ENCODE results near the gene HEG1. TPM values are rescaled to one million over a fixed set of nuclear protein-coding genes. Genes with fewer than 3 reads are reported as not detected.

HEG1 gene
- total RNA-seq, 2 donors from 2014 or later, result 20.5 to 30.6 TPM

DNA sequence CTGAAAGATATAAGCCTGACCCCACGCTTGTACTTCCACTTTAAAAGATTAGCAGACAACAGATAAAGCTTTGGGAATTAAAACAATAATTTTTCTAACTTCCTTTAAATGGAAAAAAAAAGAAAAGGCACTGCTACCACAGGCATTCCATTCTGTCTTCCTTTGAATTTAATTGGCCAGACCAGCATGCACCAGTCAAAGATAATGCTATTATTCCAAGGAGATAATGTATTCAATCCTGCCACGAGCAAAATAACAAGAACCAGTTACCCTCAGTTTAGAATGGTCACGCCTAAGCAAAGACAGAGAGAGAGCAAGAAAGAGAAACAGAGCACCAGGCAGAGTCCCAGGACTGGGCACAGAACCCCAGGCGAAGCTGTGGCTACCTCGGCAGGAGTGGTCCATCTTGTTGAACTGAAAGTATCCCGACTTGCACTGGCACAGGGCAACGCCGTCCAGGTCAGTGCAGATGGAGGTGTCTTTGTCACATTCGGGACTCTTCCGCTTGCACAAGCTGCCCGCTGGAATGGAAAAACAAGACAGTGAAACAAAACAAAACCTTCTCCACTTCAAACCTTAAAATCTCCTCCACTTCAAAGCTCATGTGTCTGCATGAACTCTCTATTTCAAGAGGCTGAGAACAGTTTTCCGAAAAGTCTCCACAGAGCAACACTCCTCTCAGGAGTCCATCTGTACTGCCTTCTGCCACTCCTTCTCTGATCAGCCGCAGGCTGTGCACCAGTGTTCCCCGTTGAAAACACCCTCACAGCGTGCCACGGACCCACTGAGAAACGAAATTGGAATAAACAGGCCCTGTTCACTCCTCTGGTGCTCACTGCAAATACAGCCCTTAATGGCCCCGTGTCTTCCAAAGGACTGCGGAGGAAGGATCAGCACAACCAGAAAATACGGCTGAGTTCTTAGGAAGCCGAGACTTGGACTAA lies 58.2 kb downstream of the HEG1 start:
- Mint-ChIP-seq H3K4me1 (no peaks in the 10 kb centered on the region), H3K27ac (peak overlapping the region; percentile 21), H3K27me3 (no peaks in the 10 kb centered on the region), H3K36me3 (ENCODE audit: low read depth) (peaks cover 4% of the 10 kb centered on the region), H3K4me3 (no peak overlapping the region)
- DNase-seq, result no peak
- ATAC-seq, result no peak
- no peaks in the 10 kb centered on the region for H3K9me3 ChIP-seq (ENCODE audit: control insufficient read depth, low read length, poor library complexity, severe bottlenecking)

GRCh38 chr3:124995460-124995994 lies 60.3 kb downstream of the HEG1 start:
- H3K27ac Mint-ChIP-seq, result no peak overlapping the region
- peaks cover 4% of the 10 kb centered on the region for H3K36me3 Mint-ChIP-seq (ENCODE audit: low read depth)
- DNase-seq (peak in 1 of 3 donors; percentile 26), ATAC-seq (peak; percentile 82)
- H3K4me3 Mint-ChIP-seq, result no peak overlapping the region
- H3K4me1 Mint-ChIP-seq, result no peaks in the 10 kb centered on the region
- no peaks in the 10 kb centered on the region for H3K9me3 ChIP-seq (ENCODE audit: control insufficient read depth, low read length, poor library complexity, severe bottlenecking)
- no peaks in the 10 kb centered on the region for H3K27me3 Mint-ChIP-seq

DNA sequence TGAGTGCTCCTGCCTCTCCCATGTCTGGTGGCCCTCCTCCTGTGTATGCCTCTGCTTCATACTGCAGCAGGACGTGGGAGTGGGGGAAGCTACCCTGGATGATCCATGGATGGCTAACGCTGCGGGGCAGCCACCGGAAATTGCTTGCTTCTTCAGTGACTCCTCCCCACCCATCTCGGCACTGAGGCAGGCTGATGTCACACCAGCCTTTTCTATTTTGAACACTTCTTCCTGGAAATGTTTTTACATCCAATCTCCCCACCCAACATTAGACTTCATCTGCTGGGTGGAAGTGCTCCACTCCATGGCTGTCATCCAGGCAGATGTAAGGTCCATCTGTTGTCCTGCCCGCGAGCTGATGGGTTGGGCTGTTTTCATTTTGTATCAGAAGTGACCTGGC lies 62.3 kb downstream of the HEG1 start:
- no peaks in the 10 kb centered on the region for H3K9me3 ChIP-seq (ENCODE audit: control insufficient read depth, low read length, poor library complexity, severe bottlenecking)
- Mint-ChIP-seq H3K4me1 (peaks cover 5% of the 10 kb centered on the region), H3K4me3 (no peak overlapping the region), H3K27me3 (no peaks in the 10 kb centered on the region), H3K27ac (no peak overlapping the region), H3K36me3 (ENCODE audit: low read depth) (peaks cover 11% of the 10 kb centered on the region)
- ATAC-seq (no peak), DNase-seq (no peak)

- ATAC-seq (no peak), DNase-seq (no peak)
- peaks cover 5% of the 10 kb centered on the region for H3K4me1 Mint-ChIP-seq
- peaks cover 9% of the 10 kb centered on the region for H3K36me3 Mint-ChIP-seq (ENCODE audit: low read depth)
- H3K4me3 Mint-ChIP-seq, result no peak overlapping the region
- H3K27ac Mint-ChIP-seq, result peak overlapping the region; percentile 24
- H3K9me3 ChIP-seq (ENCODE audit: control insufficient read depth, low read length, poor library complexity, severe bottlenecking), result no peaks in the 10 kb centered on the region
- no peaks in the 10 kb centered on the region for H3K27me3 Mint-ChIP-seq
These were observed 63.8 kb downstream of the HEG1 start for GRCh38 chr3:124992041-124992440.

GRCh38 chr3:124986192-124987143 lies 69.3 kb downstream of the HEG1 start:
- Mint-ChIP-seq H3K36me3 (ENCODE audit: low read depth) (peaks cover 12% of the 10 kb centered on the region), H3K4me1 (peaks cover 7% of the 10 kb centered on the region), H3K4me3 (no peak overlapping the region), H3K27me3 (no peaks in the 10 kb centered on the region), H3K27ac (no peak overlapping the region)
- no peak for ATAC-seq
- no peaks in the 10 kb centered on the region for H3K9me3 ChIP-seq (ENCODE audit: control insufficient read depth, low read length, poor library complexity, severe bottlenecking)
- DNase-seq, result no peak

- no peaks in the 10 kb centered on the region for H3K27me3 Mint-ChIP-seq
- H3K36me3 Mint-ChIP-seq (ENCODE audit: low read depth), result peaks cover 12% of the 10 kb centered on the region
- ATAC-seq (no peak), DNase-seq (no peak)
- H3K27ac Mint-ChIP-seq, result no peak overlapping the region
- H3K4me3 Mint-ChIP-seq, result no peak overlapping the region
- no peaks in the 10 kb centered on the region for H3K9me3 ChIP-seq (ENCODE audit: control insufficient read depth, low read length, poor library complexity, severe bottlenecking)
- H3K4me1 Mint-ChIP-seq, result peaks cover 7% of the 10 kb centered on the region
These were observed 70.4 kb downstream of the HEG1 start for GRCh38 chr3:124985349-124985748.

GRCh38 chr3:124984754-124985153 lies 71.0 kb downstream of the HEG1 start:
- Mint-ChIP-seq H3K27ac (no peak overlapping the region), H3K27me3 (no peaks in the 10 kb centered on the region), H3K36me3 (ENCODE audit: low read depth) (peaks cover 9% of the 10 kb centered on the region), H3K4me3 (no peak overlapping the region), H3K4me1 (peaks cover 5% of the 10 kb centered on the region)
- ATAC-seq, result no peak
- H3K9me3 ChIP-seq (ENCODE audit: control insufficient read depth, low read length, poor library complexity, severe bottlenecking), result no peaks in the 10 kb centered on the region
- DNase-seq, result no peak

GRCh38 chr3:124982855-124983254 lies 72.9 kb downstream of the HEG1 start:
- H3K9me3 ChIP-seq (ENCODE audit: control insufficient read depth, low read length, poor library complexity, severe bottlenecking), result no peaks in the 10 kb centered on the region
- Mint-ChIP-seq H3K27me3 (no peaks in the 10 kb centered on the region), H3K36me3 (ENCODE audit: low read depth) (peaks cover 8% of the 10 kb centered on the region), H3K4me1 (peaks cover 4% of the 10 kb centered on the region), H3K4me3 (no peak overlapping the region), H3K27ac (peak overlapping the region; percentile 11)
- no peak for ATAC-seq
- DNase-seq, result no peak

DNA sequence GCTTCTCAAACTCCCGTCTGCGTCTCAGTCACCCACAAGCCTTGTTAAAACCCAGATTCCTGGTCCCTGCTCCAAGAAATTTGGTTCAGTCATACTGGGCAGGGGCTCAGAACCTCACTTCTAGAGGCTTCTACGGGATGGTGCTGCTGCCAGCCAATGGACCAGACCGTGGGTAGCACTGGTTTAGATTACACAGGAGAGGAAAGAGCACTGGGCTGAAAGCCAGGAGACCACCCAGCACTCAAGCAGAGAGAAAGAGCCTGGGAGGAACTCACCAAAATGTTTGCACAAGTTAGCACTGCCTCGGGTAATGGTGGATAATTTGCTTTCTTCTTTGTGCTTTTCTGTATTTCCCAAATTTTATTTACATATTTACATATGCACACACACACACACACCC lies 74.3 kb downstream of the HEG1 start:
- Mint-ChIP-seq H3K36me3 (ENCODE audit: low read depth) (peaks cover 11% of the 10 kb centered on the region), H3K27me3 (no peaks in the 10 kb centered on the region), H3K4me1 (peaks cover 4% of the 10 kb centered on the region), H3K27ac (peak overlapping the region; percentile 11), H3K4me3 (no peak overlapping the region)
- no peaks in the 10 kb centered on the region for H3K9me3 ChIP-seq (ENCODE audit: control insufficient read depth, low read length, poor library complexity, severe bottlenecking)
- no peak for ATAC-seq
- no peak for DNase-seq

GRCh38 chr3:124978627-124979026 lies 77.2 kb downstream of the HEG1 start:
- peaks cover 6% of the 10 kb centered on the region for H3K4me1 Mint-ChIP-seq
- no peak overlapping the region for H3K27ac Mint-ChIP-seq
- no peaks in the 10 kb centered on the region for H3K9me3 ChIP-seq (ENCODE audit: control insufficient read depth, low read length, poor library complexity, severe bottlenecking)
- no peaks in the 10 kb centered on the region for H3K27me3 Mint-ChIP-seq
- ATAC-seq (no peak), DNase-seq (no peak)
- H3K36me3 Mint-ChIP-seq (ENCODE audit: low read depth), result peaks cover 11% of the 10 kb centered on the region
- no peak overlapping the region for H3K4me3 Mint-ChIP-seq

DNA sequence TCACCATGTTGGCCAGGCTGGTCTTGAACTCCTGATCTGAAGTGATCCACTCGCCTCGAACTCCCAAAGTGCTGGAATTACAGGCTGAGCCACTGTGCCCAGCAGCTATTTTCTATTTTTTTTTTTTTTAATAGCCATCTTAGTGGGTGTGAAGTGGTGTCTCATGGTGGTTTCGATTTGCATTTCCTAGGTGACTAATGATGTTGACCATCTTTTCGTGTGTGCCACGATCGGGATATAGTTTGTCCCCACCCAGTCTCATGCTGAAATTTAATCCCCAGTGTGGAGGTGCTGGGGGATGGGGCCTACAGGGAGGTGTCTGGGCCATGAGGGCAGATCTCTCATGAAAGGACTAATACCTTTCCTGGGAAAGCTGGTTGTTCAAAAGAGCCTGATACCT lies 79.4 kb downstream of the HEG1 start:
- ATAC-seq (no peak), DNase-seq (no peak)
- peaks cover 6% of the 10 kb centered on the region for H3K4me1 Mint-ChIP-seq
- H3K4me3 Mint-ChIP-seq, result no peak overlapping the region
- H3K36me3 Mint-ChIP-seq (ENCODE audit: low read depth), result peaks cover 11% of the 10 kb centered on the region
- no peaks in the 10 kb centered on the region for H3K27me3 Mint-ChIP-seq
- no peak overlapping the region for H3K27ac Mint-ChIP-seq
- no peaks in the 10 kb centered on the region for H3K9me3 ChIP-seq (ENCODE audit: control insufficient read depth, low read length, poor library complexity, severe bottlenecking)

DNA sequence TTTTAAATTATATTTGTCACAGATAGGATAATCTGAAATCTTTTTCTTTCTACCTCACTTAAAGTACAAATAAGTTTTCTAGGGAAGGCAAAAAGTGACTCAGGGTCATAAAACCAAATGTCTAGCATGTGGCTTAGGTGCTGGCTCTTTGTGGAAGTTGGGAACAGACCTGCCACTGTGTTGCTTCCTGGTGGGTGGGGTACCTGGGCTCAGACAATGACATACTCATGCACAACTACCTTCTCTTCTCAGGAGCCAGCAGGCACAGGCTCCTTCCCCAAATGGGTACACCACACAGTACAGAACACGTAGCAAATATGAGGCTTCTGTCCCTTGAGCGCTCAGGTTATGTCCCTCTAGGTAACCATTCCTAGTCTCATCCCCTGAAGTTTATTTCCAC lies 81.1 kb downstream of the HEG1 start:
- Mint-ChIP-seq H3K4me3 (no peak overlapping the region), H3K4me1 (peaks cover 5% of the 10 kb centered on the region), H3K27me3 (no peaks in the 10 kb centered on the region), H3K27ac (no peak overlapping the region), H3K36me3 (ENCODE audit: low read depth) (peaks cover 12% of the 10 kb centered on the region)
- ATAC-seq (no peak), DNase-seq (no peak)
- H3K9me3 ChIP-seq (ENCODE audit: control insufficient read depth, low read length, poor library complexity, severe bottlenecking), result no peaks in the 10 kb centered on the region

- Mint-ChIP-seq H3K27ac (no peak overlapping the region), H3K27me3 (no peaks in the 10 kb centered on the region), H3K4me3 (no peak overlapping the region), H3K36me3 (ENCODE audit: low read depth) (peaks cover 12% of the 10 kb centered on the region), H3K4me1 (peaks cover 5% of the 10 kb centered on the region)
- DNase-seq (no peak), ATAC-seq (no peak)
- no peaks in the 10 kb centered on the region for H3K9me3 ChIP-seq (ENCODE audit: control insufficient read depth, low read length, poor library complexity, severe bottlenecking)
These were observed 82.5 kb downstream of the HEG1 start for GRCh38 chr3:124973290-124973689.

All from T-helper 17 cell (primary cell).